SK-N-SH (cell line): ENCODE measurements around the gene CTNNA3. TPM values are rescaled to one million over a fixed set of nuclear protein-coding genes. Genes with fewer than 3 reads are reported as not detected.

Source experiments
- CTCF ChIA-PET: fragments of 300-600, 350-600 bp; formaldehyde crosslinking; extraction: SDS; loops from one replicate; lab custom pipeline; 2021; lab: Yijun Ruan, JAX
- POLR2A ChIA-PET: fragments of 350-600 bp; sonication (Branson Sonifier 250); formaldehyde crosslinking; extraction: SDS; loops from one replicate; lab custom pipeline; 2020; ENCODE audit warnings: antibody characterized with exemption, inconsistent platforms; lab: Yijun Ruan, JAX
- DNase-seq: peaks from one replicate; pipeline ENCODE4 v3.0.0; 2012
- H2AFZ ChIP-seq: fragments of 200-600 bp; sonication (generic); 2 replicates; pipeline ENCODE4 v1.8.1; 2016; ENCODE audit warnings: antibody characterized with exemption, mild to moderate bottlenecking, low read depth
- H3F3A ChIP-seq: fragments of 200-600 bp; sonication (generic); replicated peaks from 2 replicates; pipeline ENCODE3; 2016; ENCODE audit warnings: antibody characterized with exemption, mild to moderate bottlenecking; ENCODE audit not compliant: insufficient read depth
- H3K27ac ChIP-seq, 2 experiments: fragments of 200-500 bp in 1 of 2; fragments of 200-600 bp in 1 of 2; sonication (Bioruptor generic) in 1 of 2; sonication (generic), shearing (Covaris generic) in 1 of 2; 2 replicates each; pipeline versions ENCODE4 v1.5.1 to v1.6.1; 2014 to 2016; ENCODE audit warnings: low read depth in 2 of 2, inconsistent platforms in 1 of 2, low read length in 1 of 2, mild to moderate bottlenecking in 1 of 2, mixed read lengths in 1 of 2
- H3K27me3 ChIP-seq: fragments of 200-600 bp; sonication (generic), shearing (Covaris generic); 2 replicates; pipeline ENCODE4 v1.6.1; 2016; ENCODE audit warnings: mixed run types; ENCODE audit not compliant: insufficient read depth
- H3K36me3 ChIP-seq, 2 experiments: fragments of 200-500 bp in 1 of 2; fragments of 200-600 bp in 1 of 2; sonication (Bioruptor generic) in 1 of 2; sonication (generic) in 1 of 2; replicated peaks in 1 of 2; 2 replicates each; pipeline versions ENCODE3 to v1.5.1; 2014 to 2016; ENCODE audit warnings: low read length in 1 of 2, mild to moderate bottlenecking in 1 of 2; ENCODE audit not compliant: insufficient read depth in 2 of 2, control insufficient read depth in 1 of 2
- H3K4me1 ChIP-seq, 2 experiments: fragments of 200-500 bp in 1 of 2; fragments of 200-600 bp in 1 of 2; sonication (Bioruptor generic) in 1 of 2; sonication (generic), shearing (Covaris generic) in 1 of 2; 2 replicates each; pipeline versions ENCODE4 v1.5.1 to v1.6.1; 2014 to 2016; ENCODE audit warnings: low read depth in 1 of 2, low read length in 1 of 2, mixed run types in 1 of 2; ENCODE audit not compliant: insufficient read depth in 2 of 2, control insufficient read depth in 1 of 2
- H3K4me2 ChIP-seq: fragments of 200-600 bp; sonication (generic), shearing (Covaris generic); 2 replicates; pipeline ENCODE4 v1.6.1; 2017; ENCODE audit warnings: mixed run types
- H3K4me3 ChIP-seq, 2 experiments: fragments of 200-500 bp in 1 of 2; fragments of 200-600 bp in 1 of 2; sonication (Bioruptor generic) in 1 of 2; sonication (generic), shearing (Covaris generic) in 1 of 2; 2 replicates each; pipeline versions ENCODE4 v1.5.1 to v1.8.1; 2014 to 2016; ENCODE audit warnings: low read depth in 2 of 2, inconsistent platforms in 1 of 2, low read length in 1 of 2, mild to moderate bottlenecking in 1 of 2, mixed read lengths in 1 of 2, moderate library complexity in 1 of 2
- H3K79me2 ChIP-seq: fragments of 200-600 bp; sonication (generic); 2 replicates; pipeline ENCODE4 v1.8.1; 2017; ENCODE audit warnings: mild to moderate bottlenecking; ENCODE audit not compliant: insufficient read depth
- H3K9ac ChIP-seq: fragments of 200-600 bp; sonication (generic); 2 replicates; pipeline ENCODE4 v1.6.1; 2017; ENCODE audit warnings: mixed run types
- H3K9me2 ChIP-seq: fragments of 200-600 bp; sonication (generic); 2 replicates; pipeline ENCODE4 v1.6.1; 2017; ENCODE audit warnings: mixed run types
- H3K9me3 ChIP-seq: fragments of 200-600 bp; sonication (generic); 2 replicates; pipeline ENCODE4 v1.6.1; 2017; ENCODE audit warnings: mixed run types, mild to moderate bottlenecking, moderate library complexity
- H4K20me1 ChIP-seq: fragments of 200-600 bp; sonication (generic); 2 replicates; pipeline ENCODE4 v1.6.1; 2017; ENCODE audit warnings: mild to moderate bottlenecking, mixed run types; ENCODE audit not compliant: insufficient read depth
- CHD2 ChIP-seq: fragments of 150-350 bp; IDR thresholded peaks from 2 replicates; pipeline ENCODE4 v1.6.1; 2018; ENCODE audit warnings: low read length; ENCODE audit not compliant: partially characterized antibody
- CTCF ChIP-seq: fragments of 200-600 bp; sonication (generic); IDR thresholded peaks from 2 replicates; pipeline ENCODE4 v1.6.1; 2017; ENCODE audit warnings: antibody characterized with exemption, mild to moderate bottlenecking, moderate library complexity
- EP300 ChIP-seq, 2 experiments: IDR thresholded peaks; 2 replicates each; pipeline versions ENCODE4 v1.4.0 to v1.6.1; 2012; ENCODE audit warnings: borderline replicate concordance in 1 of 2, low read depth in 1 of 2, low read length in 1 of 2
- EZH2phosphoT487 ChIP-seq: fragments of 200-600 bp; sonication (generic); IDR thresholded peaks from 2 replicates; pipeline ENCODE4 v1.6.1; 2017; ENCODE audit warnings: low read depth, mixed run types, mild to moderate bottlenecking, antibody characterized with exemption, moderate library complexity, borderline replicate concordance
- FOXJ3 ChIP-seq: sonication (generic); formaldehyde crosslinking; IDR thresholded peaks from 2 replicates; pipeline ENCODE4 v1.5.1; 2020; ENCODE audit warnings: mild to moderate bottlenecking, missing genetic modification reagents
- FOXM1 ChIP-seq: IDR thresholded peaks from 2 replicates; pipeline ENCODE4 v1.4.0; 2012; ENCODE audit warnings: low read depth, mild to moderate bottlenecking
- GABPA ChIP-seq: IDR thresholded peaks from 2 replicates; pipeline ENCODE4 v1.4.0; 2012; ENCODE audit warnings: low read depth, mild to moderate bottlenecking
- GATA2 ChIP-seq: sonication (generic); formaldehyde crosslinking; IDR thresholded peaks from 2 replicates; pipeline ENCODE4 v1.5.0; 2020; ENCODE audit warnings: mild to moderate bottlenecking, missing genetic modification reagents
- IRF3 ChIP-seq: fragments of 150-350 bp; IDR thresholded peaks from 2 replicates; pipeline ENCODE4 v1.6.1; 2016; ENCODE audit warnings: mild to moderate bottlenecking, low read depth, low read length
- MAX ChIP-seq: IDR thresholded peaks from 2 replicates; pipeline ENCODE4 v1.4.0; 2012; ENCODE audit warnings: low read depth
- MXI1 ChIP-seq: IDR thresholded peaks from 2 replicates; pipeline ENCODE4 v1.6.1; 2012; ENCODE audit warnings: mild to moderate bottlenecking, low read depth, low read length, improper control_type of control experiment
- PBX3 ChIP-seq: IDR thresholded peaks from 2 replicates; pipeline ENCODE4; 2012
- RCOR1 ChIP-seq: fragments of 150-350 bp; IDR thresholded peaks from 2 replicates; pipeline ENCODE4 v1.6.1; 2017; ENCODE audit warnings: antibody characterized with exemption, low read length
- REST ChIP-seq: IDR thresholded peaks from 2 replicates; pipeline ENCODE4 v1.6.1; 2012; ENCODE audit warnings: mild to moderate bottlenecking, low read depth, low read length, moderate library complexity
- USF1 ChIP-seq: IDR thresholded peaks from 2 replicates; pipeline ENCODE4 v1.4.0; 2012; ENCODE audit warnings: low read depth, borderline replicate concordance
- USF2 ChIP-seq: fragments of 150-350 bp; IDR thresholded peaks from 2 replicates; pipeline ENCODE4 v1.6.1; 2017; ENCODE audit warnings: antibody characterized with exemption, low read length, low read depth, borderline replicate concordance
- polyA plus RNA-seq, 3 experiments: library from polyadenylated mRNA; depleted of rRNA; stranded (reverse); fragments of >200 nt; gene quantifications; 2 replicates each; pipeline ENCODE4 v1.2.3, GENCODE V29; 2012

CTNNA3 gene
- polyA plus RNA-seq, 1 of the 3 experiments (the other 2 are of a cell fraction), result not detected

GRCh38 chr10:67282871-67283270, 413.1 kb downstream of the CTNNA3 start:
- Histone ChIP-seq H3K36me3 (no peaks in the 10 kb centered on the region), H2AFZ (no peak overlapping the region), H3K4me3 (no peak overlapping the region), H3K9me2 (no peaks in the 10 kb centered on the region), H3F3A (no peaks in the 10 kb centered on the region), H3K9me3 (no peaks in the 10 kb centered on the region), H3K79me2 (no peaks in the 10 kb centered on the region), H3K4me2 (no peak overlapping the region), H3K4me1 (no peaks in the 10 kb centered on the region), H3K27ac (no peak overlapping the region), H3K27me3 (no peaks in the 10 kb centered on the region), H4K20me1 (no peaks in the 10 kb centered on the region), H3K9ac (no peak overlapping the region)
- no peak for DNase-seq
- TF ChIP-seq USF2 (no peak), REST (no peak), FOXM1 (no peak), FOXJ3 (CRISPR knock-in tag) (no peak), RCOR1 (no peak), CTCF (no peak), PBX3 (no peak), EZH2phosphoT487 (no peak), IRF3 (no peak), USF1 (no peak), MXI1 (no peak), GABPA (no peak), CHD2 (no peak), GATA2 (CRISPR knock-in tag) (no peak), MAX (no peak), EP300 (IDR thresholded peaks at IDR 0.05; ENCODE audit: borderline replicate concordance in 1 of 2, low read depth in 1 of 2, low read length in 1 of 2) (no peak)
- POLR2A ChIA-PET, result no interaction called here
- CTCF ChIA-PET, result no interaction called here
